HG03439 (cell line): ENCODE results near the gene ATXN7.

Experiments
- ATAC-seq: cut with Tn5 transposase; IDR thresholded peaks from one replicate; pipeline ENCODE4 v1.9.1; 2021; ENCODE audit warnings: mild to moderate bottlenecking, moderate library complexity; ENCODE audit not compliant: unreplicated experiment

ATXN7 gene

DNA sequence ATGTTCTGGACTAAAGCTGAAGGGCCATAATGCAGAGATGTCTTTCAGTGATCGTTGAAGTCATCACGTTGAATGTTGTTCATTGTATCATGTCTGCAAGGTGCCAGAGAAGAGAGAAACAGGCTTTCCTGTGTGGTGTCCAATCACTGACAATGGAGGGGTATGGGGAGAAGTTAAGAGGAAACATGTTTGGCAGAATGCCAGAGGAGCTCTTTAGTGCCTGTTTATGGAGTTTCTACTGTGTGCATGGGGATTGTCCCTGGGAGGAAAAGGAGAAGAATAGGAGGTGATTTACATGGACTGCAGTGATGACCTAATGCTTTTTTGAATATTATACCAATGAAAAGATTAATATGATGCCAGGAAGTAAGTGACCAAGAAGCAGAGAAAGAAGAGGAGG lies 36.8 kb downstream of the ATXN7 start:
- no peak for ATAC-seq

DNA sequence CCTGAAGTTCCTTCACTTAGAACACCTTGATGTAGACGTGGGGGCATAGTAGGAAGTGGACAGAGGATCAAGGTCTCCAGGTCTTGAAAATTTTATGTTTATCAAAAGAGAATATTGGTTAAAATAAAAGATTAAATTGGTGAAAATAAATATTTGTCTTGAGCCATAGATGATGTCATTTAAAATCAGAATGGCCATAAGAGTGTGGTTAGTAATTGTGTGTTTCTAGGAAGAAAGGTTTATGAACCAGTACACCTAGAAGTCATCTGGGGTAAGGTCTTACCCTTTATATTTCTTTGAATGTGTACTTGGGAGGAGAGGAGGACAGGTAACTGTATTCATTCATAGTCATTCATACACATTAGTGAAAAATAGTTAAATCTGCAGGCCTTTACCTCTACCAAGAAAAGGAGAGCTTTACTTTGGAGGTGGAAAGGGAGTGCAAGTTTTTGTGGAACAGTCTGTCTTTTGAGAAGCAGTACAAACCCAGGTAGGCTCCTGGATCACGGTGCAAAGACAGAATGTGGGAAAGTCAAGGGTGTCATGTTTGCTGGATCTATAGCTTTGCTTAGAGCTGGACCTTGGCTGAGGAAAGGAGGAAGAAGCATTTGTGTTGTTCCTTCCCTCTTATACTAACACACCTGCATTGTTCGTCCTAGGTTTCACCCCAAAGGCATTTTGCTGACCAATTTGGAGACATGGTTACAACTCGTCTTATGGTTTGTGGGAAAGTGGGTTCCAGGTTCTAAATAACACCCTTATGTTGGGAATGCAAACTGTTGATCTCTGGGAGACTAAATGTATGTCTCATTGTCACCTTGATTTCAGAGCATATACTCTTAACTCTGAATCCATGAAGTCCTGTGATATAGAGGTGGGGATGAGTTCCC lies 42.3 kb downstream of the ATXN7 start:
- ATAC-seq: no peak

DNA sequence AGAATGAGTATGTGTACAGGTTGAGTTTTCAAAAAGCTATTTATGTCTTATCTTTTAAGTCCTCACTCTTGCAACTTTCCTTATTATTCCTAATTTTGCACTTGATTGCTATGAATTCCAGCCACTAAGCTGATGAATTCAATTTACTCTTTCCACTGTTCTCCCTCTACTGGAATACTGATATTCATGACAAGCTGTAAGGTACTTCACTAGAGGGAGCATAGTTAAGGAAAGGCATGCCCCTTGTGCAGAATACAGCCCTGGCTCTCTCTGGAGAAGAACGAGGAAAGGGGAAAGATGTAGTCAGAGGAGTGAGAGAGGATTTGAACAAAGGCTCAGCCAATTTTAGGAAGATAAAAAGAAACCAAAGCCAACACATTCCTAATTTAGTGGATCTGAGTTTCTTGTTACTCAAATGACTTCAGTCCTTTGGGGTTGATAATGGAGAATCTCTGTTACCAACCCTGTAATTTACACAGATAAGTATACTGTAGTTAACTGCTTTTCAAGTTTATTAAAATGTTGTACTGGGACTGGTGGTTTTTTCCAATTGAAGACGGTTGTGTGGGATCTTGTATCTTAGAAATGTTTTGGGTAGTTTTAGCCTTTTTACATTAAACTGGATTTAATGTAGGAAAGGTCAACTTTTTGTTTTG lies 44.5 kb downstream of the ATXN7 start:
- no peak for ATAC-seq

DNA sequence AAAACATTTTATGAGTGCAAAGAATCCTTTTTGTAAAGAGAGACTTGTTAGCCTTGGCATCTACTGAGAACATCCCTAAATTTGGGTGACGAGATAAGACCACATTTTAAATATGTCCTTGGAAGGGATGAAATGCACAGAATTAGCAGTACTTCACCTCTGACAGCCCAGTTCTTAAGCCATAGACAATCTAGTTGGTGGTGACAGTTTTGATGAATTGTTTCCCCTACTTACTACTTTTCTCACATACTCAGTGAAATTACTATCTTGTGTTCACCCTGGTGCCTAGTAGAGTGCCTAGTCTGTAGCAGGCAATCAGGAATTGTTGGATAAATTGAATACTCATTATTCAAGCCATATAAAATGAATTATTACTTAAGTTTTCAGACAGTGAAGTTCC lies 45.1 kb downstream of the ATXN7 start:
- ATAC-seq: no peak

DNA sequence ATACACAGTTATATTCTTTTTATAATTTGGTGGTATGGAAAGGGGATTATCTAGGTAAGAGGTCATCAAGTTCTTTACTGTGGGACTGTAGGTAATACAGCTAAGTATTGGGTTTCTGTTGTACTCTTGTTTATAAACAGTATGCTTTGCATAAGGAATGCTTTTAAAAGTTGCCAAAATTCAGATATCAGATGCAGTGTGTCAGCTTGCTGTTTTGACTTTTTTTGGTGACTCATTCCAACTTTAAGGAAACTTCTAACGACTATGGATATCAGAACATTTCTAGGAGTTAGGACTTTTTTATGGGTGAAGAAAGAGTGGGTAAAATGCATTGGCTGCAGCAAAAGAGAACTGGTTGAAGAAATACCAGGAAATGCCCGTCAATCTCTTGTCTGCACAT lies 45.8 kb downstream of the ATXN7 start:
- no peak for ATAC-seq

DNA sequence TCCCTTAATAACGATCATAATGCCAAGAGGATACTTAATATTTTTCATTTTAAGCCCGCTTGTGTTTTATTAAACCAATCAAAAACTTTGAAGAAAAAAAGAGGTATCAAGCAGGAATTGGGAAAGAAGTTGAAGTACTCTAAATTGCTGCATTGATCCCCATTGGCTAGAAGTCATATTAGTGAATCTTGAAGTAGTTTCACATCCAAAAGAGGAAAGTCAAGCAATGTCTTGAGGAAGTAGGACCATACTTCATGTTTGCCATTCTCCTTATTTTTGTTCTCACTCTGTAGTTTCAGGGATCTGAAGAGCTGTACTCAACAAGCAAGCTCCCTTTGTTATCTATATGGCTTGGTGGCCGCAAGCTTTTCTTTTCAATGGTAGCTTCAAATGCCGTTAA lies 46.3 kb downstream of the ATXN7 start:
- ATAC-seq: no peak

DNA sequence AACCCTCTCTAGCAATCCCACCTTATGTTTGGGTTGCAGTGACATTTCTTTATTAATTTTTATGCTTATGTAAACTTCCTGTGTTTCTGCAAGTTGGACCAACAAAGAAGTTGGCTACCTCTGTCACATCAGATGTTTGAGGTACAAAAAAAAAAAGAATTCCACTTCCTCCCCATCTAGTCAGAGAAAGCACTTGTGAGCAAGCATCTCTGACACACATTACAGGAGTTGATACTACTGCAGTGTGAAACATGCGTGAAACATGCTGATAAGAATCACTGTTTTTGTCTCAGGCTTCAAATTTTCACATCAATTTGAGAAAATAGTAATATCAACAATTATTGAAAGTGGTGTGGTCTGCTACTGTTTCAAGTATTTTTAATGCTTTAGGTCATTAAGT lies 47.2 kb downstream of the ATXN7 start:
- no peak for ATAC-seq

DNA sequence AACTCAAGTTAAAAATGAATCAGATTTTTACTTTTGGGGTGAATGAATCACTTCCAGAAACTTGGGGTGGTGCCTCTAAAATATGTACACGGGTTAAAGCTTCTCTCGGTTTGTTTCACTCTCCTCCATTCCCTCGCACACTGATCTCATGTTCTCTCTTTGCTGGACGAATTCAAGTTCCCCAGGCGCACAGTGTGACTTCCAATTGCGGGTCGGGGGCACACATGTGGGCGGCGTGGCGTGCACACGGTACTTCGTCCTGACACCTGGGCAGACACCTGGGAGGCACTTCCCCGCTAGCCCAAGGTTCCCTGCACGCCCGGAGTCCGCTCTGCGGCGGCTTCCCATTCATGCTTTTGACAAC lies 47.8 kb downstream of the ATXN7 start:
- no peak for ATAC-seq

DNA sequence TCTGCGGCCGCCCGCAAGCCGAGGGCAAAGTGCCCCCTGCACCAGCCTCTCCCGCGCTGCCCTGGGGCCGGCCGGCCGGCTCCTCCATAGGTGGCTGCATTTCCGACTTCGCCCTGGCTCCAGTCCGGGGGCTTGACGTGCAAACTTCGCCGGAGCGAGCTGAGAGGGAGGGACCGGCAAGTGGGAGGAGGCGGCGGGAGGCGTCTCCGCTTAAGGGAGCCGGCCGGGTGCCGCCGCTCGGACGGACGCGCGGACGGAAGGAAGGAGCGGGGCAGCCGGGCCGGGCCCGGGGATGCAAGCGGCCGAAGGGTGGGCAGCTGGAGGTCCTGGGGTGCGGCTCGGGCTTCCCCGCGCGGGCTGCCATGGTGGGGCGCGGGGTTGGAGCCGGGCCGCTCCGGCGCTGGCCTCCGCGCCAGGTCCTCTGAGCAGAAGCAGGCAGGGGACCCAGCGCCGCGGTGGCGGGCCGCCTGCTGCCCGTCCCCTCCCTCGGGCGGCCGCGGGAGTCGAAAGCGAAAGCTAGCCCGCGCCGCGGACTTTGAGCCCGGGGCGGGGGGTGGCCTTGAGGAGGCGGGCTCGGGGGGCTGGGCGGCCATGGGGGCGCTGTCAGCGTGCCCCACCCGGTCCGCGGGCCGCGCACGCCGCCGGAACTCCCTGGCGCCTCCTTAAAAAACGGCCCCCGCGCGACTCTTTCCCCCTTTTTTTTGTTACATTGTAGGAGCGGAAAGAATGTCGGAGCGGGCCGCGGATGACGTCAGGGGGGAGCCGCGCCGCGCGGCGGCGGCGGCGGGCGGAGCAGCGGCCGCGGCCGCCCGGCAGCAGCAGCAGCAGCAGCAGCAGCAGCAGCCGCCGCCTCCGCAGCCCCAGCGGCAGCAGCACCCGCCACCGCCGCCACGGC lies 48.5 kb downstream of the ATXN7 start, which contains the start of gene SCAANT1:
Gene SCAANT1 (minus strand): TSS at position 511 of the 895 bp plus-strand sequence.
- ATAC-seq: peak; percentile 78

DNA sequence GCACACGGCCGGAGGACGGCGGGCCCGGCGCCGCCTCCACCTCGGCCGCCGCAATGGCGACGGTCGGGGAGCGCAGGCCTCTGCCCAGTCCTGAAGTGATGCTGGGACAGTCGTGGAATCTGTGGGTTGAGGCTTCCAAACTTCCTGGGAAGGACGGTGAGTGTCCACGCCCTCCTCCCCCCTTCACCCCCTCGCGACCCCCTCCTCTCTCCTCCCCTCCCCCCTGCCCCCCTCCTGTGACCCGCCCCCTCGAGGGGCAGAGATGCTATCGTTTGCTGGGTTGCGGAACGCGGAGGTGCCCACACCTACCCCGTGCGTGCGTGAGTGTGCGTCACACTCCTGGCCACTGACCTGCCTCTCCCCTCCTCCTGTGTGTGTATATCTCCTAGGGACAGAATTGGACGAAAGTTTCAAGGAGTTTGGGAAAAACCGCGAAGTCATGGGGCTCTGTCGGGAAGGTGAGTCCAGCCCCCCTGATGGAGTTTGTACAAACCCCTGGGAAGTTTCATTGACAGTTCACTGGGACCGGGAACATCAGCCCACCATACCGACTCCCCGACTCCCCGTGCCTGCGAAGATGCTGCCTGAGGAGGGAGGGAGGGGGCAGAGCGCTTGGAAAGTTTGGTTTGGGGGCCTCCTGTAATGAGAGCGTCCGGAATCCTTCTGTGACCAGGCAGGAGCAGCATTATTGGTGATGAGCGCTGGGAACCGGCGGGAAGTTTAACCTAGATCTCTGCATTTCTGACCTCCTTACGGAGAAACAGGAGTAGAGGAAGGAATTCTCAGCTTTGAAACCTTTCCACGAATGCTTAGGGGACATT lies 49.3 kb downstream of the ATXN7 start:
- ATAC-seq: peak; percentile 10

DNA sequence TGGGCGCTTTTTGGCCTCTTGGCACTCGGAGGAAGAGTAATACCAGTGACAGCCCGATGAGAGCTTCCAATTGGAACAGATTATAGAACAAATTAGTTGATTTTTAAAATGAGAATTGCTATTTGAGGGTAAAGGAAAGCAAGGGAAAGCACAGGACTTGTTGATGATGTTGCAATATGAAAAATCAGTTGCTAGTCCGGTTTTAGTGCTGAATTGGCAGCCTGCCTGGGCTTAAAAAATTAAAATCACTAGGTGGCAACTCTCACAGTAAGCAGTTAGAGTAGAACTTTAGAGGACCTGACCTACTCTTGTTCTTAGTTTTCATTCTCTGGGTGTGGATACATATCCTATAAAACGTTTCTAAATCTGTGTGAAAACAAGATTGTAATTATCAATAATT lies 50.6 kb downstream of the ATXN7 start:
- no peak for ATAC-seq

DNA sequence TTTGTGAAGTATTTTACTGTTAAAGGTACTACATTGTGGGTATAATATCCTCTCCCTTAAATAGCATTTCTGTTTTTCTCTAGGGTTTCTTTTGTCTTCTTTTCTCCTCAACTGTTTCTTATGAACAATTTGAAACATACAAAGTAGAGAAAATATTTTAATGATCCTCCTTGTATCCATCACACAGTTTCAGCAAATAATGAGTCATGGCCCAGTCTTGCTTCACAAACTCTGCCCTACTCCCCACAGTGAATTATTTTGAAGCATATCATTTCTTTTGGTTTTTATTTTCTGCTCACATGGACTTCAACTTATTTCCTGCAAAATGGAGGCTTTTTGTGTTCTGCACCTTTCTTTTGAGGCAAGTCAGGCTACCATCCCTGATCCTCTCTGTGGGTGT lies 54.7 kb downstream of the ATXN7 start:
- ATAC-seq: no peak

DNA sequence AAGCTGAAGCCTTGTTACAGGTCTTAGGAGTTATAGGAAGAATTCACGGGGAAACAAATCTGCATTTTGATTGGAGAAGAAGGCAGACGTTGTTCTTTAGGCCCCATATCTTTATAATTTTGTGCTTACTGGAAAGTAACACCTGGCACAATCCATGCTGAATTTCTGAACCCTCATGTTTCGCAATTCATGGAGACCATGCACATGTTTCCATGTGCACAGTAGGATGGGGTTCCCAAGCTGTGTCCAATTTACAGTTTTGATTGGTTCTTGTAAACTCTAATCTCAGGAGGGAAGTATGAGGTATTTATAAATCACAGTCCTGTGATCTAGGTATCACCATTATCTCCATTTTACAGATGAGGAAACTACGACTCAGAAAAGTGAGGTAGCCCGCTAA lies 56.3 kb downstream of the ATXN7 start:
- no peak for ATAC-seq

DNA sequence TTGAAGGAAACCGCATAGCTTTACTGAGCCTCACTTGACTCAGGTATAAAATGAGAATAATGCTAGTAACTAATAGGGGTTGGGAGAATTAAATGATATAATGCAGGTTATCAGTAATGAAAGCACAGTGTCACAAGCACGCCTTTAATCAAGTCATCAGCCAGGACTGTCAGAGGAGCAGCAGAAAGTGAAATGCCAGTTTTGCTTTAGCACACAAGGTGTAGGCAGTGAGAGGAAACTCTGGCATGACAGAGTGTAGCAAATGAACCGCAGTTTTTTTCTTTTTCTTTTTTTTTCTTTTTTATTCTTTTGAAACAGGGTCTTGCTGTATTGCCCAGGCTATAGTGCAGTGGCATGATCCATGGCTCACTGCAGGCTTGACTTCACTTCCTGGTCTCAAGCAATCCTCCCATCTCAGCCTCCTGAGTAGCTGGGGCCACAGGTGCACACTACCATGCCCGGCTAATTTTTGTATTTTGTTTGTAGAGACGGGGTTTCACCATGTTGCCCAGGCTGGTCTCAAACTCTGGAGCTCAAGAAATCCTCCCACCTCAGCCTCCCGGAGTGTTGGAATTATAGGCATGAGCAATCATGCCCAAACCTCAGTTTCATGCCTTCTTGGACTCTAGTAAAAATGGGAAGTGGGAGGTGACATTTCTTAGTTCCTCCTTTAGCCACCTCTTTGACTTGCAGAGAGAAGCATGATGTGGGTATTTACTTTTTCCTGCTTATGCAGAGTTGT lies 58.2 kb downstream of the ATXN7 start:
- peak; percentile 64 for ATAC-seq

DNA sequence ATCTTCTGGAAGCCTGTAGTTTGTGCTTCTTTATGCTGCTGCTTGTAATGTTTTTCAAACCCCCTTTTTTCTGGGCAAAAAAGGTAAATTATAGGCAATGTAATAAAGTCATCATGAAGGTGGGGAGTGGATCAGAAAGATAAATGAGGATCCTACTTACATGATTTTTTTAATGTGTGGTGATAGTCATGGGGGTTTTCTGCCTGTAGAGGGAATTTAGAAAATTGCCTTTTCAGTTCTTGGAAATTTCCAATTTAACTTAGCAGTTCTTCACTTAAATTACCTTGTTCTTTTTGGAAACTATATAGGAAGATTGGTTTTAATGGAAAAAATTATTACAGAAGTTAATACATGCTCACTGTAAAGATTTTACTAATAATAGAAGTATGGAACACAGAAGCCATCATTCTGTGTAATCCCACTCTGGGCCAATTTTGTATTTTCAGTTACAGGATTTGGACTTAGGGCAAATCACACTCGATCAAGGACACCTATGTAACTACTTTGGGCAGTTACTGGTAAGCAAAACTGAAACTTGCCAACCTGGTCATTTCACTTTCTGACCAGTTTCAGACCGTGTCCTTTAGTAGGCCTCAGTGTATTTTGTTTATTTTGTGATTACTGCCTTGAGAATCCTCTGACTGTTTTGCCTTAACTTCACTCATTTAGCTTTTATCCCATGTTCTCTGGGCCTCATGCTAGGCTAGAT lies 59.0 kb downstream of the ATXN7 start:
- no peak for ATAC-seq

DNA sequence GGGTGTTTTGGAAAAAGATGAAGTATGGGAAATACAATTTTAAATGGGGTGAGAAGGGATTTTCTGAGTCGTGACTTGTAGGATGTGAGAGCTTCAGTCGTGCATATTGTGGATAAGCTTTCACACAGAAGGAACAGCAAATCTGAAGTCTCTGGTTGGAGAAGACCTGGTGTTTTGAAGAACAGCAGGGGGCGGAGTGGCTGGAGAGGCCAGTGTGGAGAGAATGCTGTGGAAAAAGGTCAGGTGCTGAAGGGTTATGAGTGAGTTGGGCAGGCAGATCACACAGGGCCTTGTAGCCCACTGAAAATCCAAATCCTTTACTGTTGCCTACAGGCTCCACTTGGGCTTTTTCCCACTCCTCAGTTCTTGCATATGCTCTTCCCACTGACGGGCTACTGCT lies 62.6 kb downstream of the ATXN7 start:
- no peak for ATAC-seq

DNA sequence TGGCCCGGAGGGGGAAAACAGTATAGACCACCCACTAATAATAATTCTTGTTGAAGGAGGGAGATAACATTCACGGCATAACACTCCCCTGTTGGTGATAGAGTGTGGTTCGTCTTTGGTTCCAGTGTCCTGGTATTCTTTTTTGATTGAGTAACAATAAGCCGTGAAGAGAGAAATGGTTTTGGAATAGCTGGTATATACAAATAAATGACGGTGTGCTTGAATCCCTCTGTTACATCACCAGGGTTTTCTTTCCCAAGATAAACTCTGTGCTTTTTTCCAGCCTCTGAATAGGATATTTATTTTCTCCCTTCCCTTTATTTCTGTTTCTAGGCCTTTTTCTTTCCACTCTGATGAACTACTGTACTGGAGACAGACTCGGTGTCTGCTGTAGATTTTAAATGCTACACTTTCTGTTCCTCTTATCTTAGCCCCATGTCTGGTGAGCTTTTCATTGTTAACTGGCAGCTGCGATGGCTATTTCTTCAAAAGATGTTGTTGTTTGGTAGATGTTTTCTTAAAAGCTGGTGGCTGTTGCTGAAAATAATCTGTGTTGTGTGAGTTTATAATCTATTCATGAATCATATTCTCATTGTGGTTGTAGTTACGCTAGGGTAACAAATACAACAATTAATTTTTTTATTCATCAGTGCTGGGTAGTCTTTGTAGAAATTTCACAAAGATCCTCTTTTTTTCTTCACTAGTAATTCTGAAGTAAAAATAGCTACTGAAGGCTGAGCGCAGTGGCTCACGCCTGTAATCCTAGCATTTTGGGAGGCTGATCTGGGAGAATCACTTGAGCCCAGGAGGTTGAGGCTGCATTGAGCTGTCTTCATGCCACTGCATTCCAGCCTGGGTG lies 64.0 kb downstream of the ATXN7 start:
- peak; percentile 54 for ATAC-seq

DNA sequence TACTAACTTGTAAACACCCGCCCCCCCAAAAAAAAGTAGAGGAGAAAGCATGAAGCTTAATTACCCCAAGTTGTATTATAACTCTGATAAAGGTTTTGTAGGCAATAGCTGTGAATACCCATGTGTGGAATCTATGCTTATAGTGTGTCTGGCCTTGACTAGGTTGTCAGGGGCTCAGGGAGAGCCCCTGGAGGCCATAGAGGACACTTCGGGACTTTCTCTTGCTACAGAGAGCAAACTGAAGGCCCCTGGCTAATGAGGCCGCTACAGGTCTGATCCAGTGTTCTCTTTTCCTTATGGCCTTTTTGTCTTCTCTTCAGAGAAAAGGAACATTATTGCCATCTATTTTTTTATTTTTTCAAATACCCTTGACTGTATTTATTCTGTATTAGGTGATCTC lies 67.6 kb downstream of the ATXN7 start:
- ATAC-seq: no peak
